SK-N-MC (cell line): ENCODE measurements around the gene CROCC.
"Not testable (repeated sequence)": the region's sequence is repeated elsewhere in the genome, so short reads cannot be mapped to it uniquely, and the experiment has no call there.

Source experiments
- DNase-seq: peaks from one replicate; pipeline ENCODE4 v3.0.0-alpha.2; 2011; ENCODE audit warnings: low read depth, low spot score
- H3K27ac ChIP-seq: fragments of 200-600 bp; sonication (generic); 2 replicates; pipeline ENCODE4 v1.5.1; 2016; ENCODE audit warnings: mixed run types
- H3K36me3 ChIP-seq: fragments of 200-600 bp; sonication (generic); 2 replicates; pipeline ENCODE4 v1.6.1; 2017; ENCODE audit warnings: antibody characterized with exemption, low read length, mixed read lengths; ENCODE audit not compliant: insufficient read depth
- H3K4me3 ChIP-seq: fragments of 200-600 bp; sonication (generic); 2 replicates; pipeline ENCODE4 v1.5.1; 2016
- H3K9ac ChIP-seq: fragments of 200-600 bp; sonication (generic); 2 replicates; pipeline ENCODE4 v1.8.0; 2017; ENCODE audit warnings: mixed run types, mixed read lengths; ENCODE audit not compliant: insufficient read length
- H3K9me3 ChIP-seq: fragments of 200-600 bp; sonication (generic); 2 replicates; pipeline ENCODE4 v1.6.1; 2017; ENCODE audit warnings: low read depth, mild to moderate bottlenecking, antibody characterized with exemption, low read length, moderate library complexity, mixed read lengths
- EZH2 ChIP-seq: fragments of 200-600 bp; sonication (generic); IDR thresholded peaks from one replicate; pipeline ENCODE4 v1.6.1; 2017; ENCODE audit warnings: antibody characterized with exemption
- FOXP2 ChIP-seq: optimal IDR thresholded peaks from 2 replicates; pipeline ENCODE3; 2011; ENCODE audit warnings: mild to moderate bottlenecking, moderate library complexity; ENCODE audit not compliant: insufficient read depth; ENCODE audit errors: extremely low read length, control extremely low read depth
- POLR2AphosphoS5 ChIP-seq: IDR thresholded peaks from 2 replicates; pipeline ENCODE4 v1.6.1; 2012; ENCODE audit warnings: mild to moderate bottlenecking, low read depth, low read length, borderline replicate concordance

The CROCC gene

GRCh38 chr1:16886860-16887605 lies 34.7 kb upstream of the CROCC start:
- Histone ChIP-seq H3K9me3 (no peaks in the 10 kb centered on the region), H3K9ac (no peak overlapping the region), H3K4me3 (no peak overlapping the region), H3K36me3 (no peaks in the 10 kb centered on the region), H3K27ac (no peak overlapping the region)
- DNase-seq, result no peak
- no peak for TF ChIP-seq EZH2
- no peak for TF ChIP-seq FOXP2
- TF ChIP-seq POLR2AphosphoS5, result no peak

DNA sequence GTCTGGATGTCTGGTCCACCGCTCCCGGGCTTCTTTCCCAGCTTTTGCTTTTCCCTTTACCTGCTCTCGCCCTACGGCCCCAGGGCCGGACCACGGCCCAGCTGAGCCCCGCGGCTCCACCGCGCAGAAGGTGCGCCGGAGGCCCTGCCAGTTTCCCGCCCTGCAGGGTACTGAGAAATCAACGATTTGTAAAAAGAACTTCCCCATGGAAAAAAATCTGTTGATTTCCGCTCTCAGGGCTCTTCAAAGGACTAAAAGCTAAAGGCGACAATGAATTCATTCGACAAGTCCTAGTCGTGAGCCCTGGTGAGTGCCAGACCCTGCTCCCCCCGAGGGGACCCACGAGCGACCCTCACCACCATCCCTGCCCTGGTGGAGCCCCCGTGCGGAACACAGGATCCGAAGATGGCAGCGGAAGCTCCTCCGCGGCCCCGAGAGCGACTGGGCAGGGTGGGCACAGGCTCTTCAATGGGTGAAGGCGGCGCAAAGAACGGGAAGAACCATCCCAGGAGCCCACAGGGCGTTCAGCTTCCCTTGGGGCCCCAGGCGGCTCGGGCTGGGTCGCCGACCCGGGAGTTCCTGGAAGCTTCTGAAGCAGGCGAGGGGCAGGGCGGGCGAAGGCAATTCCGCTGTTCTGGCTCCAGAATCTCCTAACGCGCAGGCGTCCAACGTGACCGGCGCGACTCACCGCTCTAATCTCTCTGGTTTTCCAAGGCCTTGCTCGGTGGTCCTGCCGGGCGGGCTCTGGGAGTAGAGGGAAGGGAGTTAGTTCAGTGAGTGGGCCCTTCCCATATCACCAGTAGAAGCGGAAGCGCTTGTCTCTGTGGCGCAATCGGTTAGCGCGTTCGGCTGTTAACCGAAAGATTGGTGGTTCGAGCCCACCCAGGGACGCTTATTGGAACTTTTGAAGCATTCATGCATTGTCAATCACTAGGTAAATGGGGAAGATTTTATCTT lies 32.6 kb upstream of the CROCC start:
- H3K27ac ChIP-seq, result no peak overlapping the region
- H3K36me3 ChIP-seq, result no peaks in the 10 kb centered on the region
- no peak overlapping the region for H3K9ac ChIP-seq
- DNase-seq, result no peak
- no peak overlapping the region for H3K4me3 ChIP-seq
- no peaks in the 10 kb centered on the region for H3K9me3 ChIP-seq
- TF ChIP-seq POLR2AphosphoS5, result peak; percentile 69; the same call in 1 of the 2 replicates
- TF ChIP-seq EZH2, result no peak

DNA sequence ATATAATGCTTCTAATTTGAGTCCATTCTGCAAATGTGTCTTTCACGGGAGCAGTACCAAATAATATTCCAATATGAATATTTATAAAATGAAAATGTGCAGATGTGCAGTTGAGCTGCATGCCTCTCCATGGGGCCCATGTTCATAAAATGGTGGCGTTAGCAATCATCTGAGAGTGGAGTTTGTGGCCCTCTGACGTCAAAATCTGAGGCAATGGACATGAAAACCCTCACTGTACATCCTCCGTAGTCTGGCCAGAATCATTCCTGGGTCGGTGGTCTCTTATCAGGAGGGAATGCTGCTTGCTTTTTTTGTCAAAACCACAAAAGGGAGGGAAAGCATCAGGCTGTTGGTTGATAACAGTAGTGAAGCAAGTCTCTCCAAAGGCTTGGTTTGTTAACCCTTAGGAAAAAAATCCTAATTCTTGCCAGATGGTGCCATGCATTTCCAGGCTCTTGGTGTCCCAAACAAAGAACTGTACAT lies 31.2 kb upstream of the CROCC start:
- DNase-seq, H3K36me3 ChIP-seq, H3K9ac ChIP-seq, H3K9me3 ChIP-seq, H3K4me3 ChIP-seq: not testable (repeated sequence)
- H3K27ac ChIP-seq, result peak overlapping the region; percentile 56

GRCh38 chr1:16891057-16891456 lies 30.7 kb upstream of the CROCC start:
- H3K36me3 ChIP-seq, H3K9me3 ChIP-seq, DNase-seq, H3K9ac ChIP-seq, H3K4me3 ChIP-seq: not testable (repeated sequence)
- H3K27ac ChIP-seq, result peak overlapping the region; percentile 56

- H3K27ac ChIP-seq, H3K9ac ChIP-seq: not testable (repeated sequence)
These were observed 28.7 kb upstream of the CROCC start for GRCh38 chr1:16892978-16893525.

DNA sequence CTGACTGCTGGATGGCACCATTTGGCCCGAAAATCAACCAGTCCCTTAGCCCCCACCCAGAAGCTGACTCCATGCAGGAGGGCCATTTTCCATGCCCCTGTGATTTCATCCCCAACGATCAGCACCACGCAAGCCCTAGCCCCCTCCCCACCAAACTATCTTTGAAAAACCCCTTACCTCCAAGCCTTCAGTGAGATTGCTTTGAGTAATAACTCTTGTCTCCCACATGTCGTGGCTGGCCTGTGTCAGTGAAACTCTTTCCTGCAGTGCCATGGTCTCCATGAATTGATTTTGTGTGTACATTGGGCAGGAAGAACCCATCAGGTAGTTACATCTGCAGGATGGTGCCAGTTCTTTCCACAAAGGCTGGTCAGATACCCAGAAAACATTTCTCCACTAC lies 27.9 kb upstream of the CROCC start:
- DNase-seq, H3K36me3 ChIP-seq, H3K9me3 ChIP-seq, H3K27ac ChIP-seq, H3K4me3 ChIP-seq, H3K9ac ChIP-seq: not testable (repeated sequence)

More at GRCh38 chr1:16892978-16893525, 28.7 kb upstream of the CROCC start:
- H3K36me3 ChIP-seq, DNase-seq, H3K9me3 ChIP-seq, H3K4me3 ChIP-seq: not testable (repeated sequence)

DNA sequence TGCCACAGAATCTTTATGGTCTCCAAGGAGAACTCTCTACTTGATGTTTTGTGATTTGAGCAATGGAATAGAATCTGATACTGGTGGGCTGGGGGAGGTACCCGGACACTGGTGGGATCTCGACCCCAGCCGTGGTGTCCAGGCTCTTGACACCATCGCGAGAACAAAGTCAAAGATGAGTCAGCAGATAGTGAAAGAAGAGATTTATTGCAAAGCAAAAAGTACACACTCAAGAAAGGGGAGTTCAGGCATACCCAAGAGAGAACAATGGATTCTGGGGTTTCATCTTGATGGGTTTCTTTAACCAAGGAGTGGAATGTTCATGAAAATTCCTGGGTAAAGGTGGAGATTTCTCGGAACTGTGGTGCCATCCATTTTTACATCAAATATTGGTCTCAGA lies 27.4 kb upstream of the CROCC start:
- not testable (repeated sequence) for H3K9ac ChIP-seq, H3K36me3 ChIP-seq, H3K27ac ChIP-seq, H3K4me3 ChIP-seq, DNase-seq, H3K9me3 ChIP-seq

DNA sequence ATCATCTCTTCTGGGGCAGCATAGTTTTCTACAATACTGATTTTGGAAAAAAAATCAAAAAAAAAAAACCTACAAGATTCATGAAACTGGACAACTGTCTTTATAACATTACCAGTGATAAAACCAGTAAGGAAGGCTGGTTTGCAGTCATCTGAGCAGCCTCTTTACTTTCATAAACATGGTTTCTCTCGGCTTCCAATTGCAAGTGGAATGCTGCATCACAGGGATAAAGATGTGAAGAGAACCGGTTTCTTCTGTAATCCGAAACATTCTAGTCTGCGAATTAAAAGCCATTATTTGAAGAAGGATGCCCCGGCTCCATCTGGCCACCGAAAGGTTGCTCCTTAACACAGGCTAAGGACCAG lies 26.5 kb upstream of the CROCC start:
- DNase-seq, H3K36me3 ChIP-seq, H3K9me3 ChIP-seq: not testable (repeated sequence)
- peak overlapping the region; percentile 97 for H3K27ac ChIP-seq
- H3K9ac ChIP-seq, result peak overlapping the region; percentile 86
- H3K4me3 ChIP-seq, result peak overlapping the region; percentile 75

DNA sequence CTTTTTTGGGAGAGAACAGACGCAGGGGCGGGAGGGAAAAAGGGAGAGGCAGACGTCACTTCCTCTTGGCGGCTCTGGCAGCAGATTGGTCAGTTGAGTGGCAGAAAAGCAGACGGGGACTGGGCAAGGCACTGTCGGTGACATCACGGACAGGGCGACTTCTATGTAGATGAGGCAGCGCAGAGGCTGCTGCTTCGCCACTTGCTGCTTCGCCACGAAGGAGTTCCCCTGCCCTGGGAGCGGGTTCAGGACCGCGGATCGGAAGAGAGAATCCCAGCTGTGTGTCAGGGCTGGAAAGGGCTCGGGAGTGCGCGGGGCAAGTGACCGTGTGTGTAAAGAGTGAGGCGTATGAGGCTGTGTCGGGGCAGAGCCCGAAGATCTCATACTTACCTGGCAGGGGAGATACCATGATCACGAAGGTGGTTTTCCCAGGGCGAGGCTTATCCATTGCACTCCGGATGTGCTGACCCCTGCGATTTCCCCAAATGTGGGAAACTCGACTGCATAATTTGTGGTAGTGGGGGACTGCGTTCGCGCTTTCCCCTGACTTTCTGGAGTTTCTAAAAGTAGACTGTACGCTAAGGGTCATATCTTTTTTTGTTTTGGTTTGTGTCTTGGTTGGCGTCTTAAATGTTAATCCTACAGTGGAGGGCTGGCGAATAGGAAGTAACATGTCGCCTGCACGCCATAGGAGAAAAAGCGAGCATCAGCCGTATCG lies 26.0 kb upstream of the CROCC start, which contains the start of gene RNU1-2:
TSS of gene RNU1-2 (plus strand) at position 383 of the 718 bp plus-strand sequence.
- peak; percentile 97 for TF ChIP-seq POLR2AphosphoS5
- DNase-seq, result peak; percentile 100
- not testable (repeated sequence) for H3K36me3 ChIP-seq, H3K9me3 ChIP-seq
- H3K4me3 ChIP-seq, result peak within 1 kb of the TSS; percentile 75
- H3K27ac ChIP-seq, result peak within 1 kb of the TSS; percentile 97
- H3K9ac ChIP-seq, result peak within 1 kb of the TSS; percentile 86
